ENCODE results near the gene PKD2L2. TPM values are rescaled to one million over a fixed set of nuclear protein-coding genes. Genes with fewer than 3 reads are reported as not detected.
"Not testable (repeated sequence)": the region's sequence is repeated elsewhere in the genome, so short reads cannot be mapped to it uniquely, and the experiment has no call there.

Gene PKD2L2
- total RNA-seq: not detected

- ChIA-PET POLR2A (interaction anchor here (0.7 kb wide), 1 partner anchor 23 kb away, joined by 3 read pairs; no protein-coding TSS in a partner anchor), CTCF (interaction anchor here (0.6 to 1.7 kb wide), 7 partner anchors 9 to 360 kb away, joined by 3 to 5 read pairs (median 4); no protein-coding TSS in a partner anchor)
- DNase-seq: peak; percentile 82
- H3K4me1 Mint-ChIP-seq: peaks cover 24% of the 10 kb centered on the region
- peak within 1 kb of the TSS; percentile 81 for H3K4me3 Mint-ChIP-seq
- peaks cover 3% of the 10 kb centered on the region for H3K36me3 Mint-ChIP-seq (ENCODE audit: low read depth)
- peaks cover 5% of the 10 kb centered on the region for H3K27me3 Mint-ChIP-seq
- H3K27ac Mint-ChIP-seq: peak within 1 kb of the TSS; percentile 95
- H3K9me3 Mint-ChIP-seq: no peaks in the 10 kb centered on the region
Measured at GRCh38 chr5:137888863-137889759, at the start of gene PKD2L2. Gene PKD2L2 (plus strand): TSS chr5:137889457. CDS start chr5:137889492, 35 bp downstream.

GRCh38 chr5:137842296-137842695 is 47.0 kb upstream of the PKD2L2 start:
- POLR2A ChIA-PET: no interaction called here
- no peak overlapping the region for H3K4me3 Mint-ChIP-seq
- H3K36me3 Mint-ChIP-seq (ENCODE audit: low read depth): no peaks in the 10 kb centered on the region

GRCh38 chr5:137843676-137844299 is 45.5 kb upstream of the PKD2L2 start:
- no peak for DNase-seq
- no peaks in the 10 kb centered on the region for H3K36me3 Mint-ChIP-seq (ENCODE audit: low read depth)
- CTCF ChIA-PET: no interaction called here

More at GRCh38 chr5:137842296-137842695, 47.0 kb upstream of the PKD2L2 start:
- H3K27me3 Mint-ChIP-seq: no peaks in the 10 kb centered on the region
- CTCF ChIA-PET: interaction anchor here (0.6 to 1.2 kb wide), 3 partner anchors 14 to 135 kb away, joined by 3 to 5 read pairs (median 3); no protein-coding TSS in a partner anchor
- no peak overlapping the region for H3K27ac Mint-ChIP-seq
- no peaks in the 10 kb centered on the region for H3K9me3 Mint-ChIP-seq
- DNase-seq: no peak
- peaks cover 4% of the 10 kb centered on the region for H3K4me1 Mint-ChIP-seq

GRCh38 chr5:137845472-137845871 is 43.8 kb upstream of the PKD2L2 start:
- Mint-ChIP-seq H3K27ac (no peak overlapping the region), H3K4me3 (no peak overlapping the region), H3K9me3 (no peaks in the 10 kb centered on the region), H3K4me1 (peaks cover 4% of the 10 kb centered on the region), H3K27me3 (no peaks in the 10 kb centered on the region), H3K36me3 (ENCODE audit: low read depth) (no peaks in the 10 kb centered on the region)
- ChIA-PET POLR2A (interaction anchor here (0.6 kb wide), 1 partner anchor 63 kb away, joined by 3 read pairs; no protein-coding TSS in a partner anchor), CTCF (no interaction called here)
- DNase-seq: no peak

More at GRCh38 chr5:137843676-137844299, 45.5 kb upstream of the PKD2L2 start:
- Mint-ChIP-seq H3K9me3 (no peaks in the 10 kb centered on the region), H3K27ac (no peak overlapping the region), H3K4me3 (no peak overlapping the region), H3K4me1 (peaks cover 4% of the 10 kb centered on the region), H3K27me3 (no peaks in the 10 kb centered on the region)
- POLR2A ChIA-PET: no interaction called here

- no peak overlapping the region for H3K27ac Mint-ChIP-seq
- H3K4me1 Mint-ChIP-seq: peaks cover 4% of the 10 kb centered on the region
- H3K36me3 Mint-ChIP-seq (ENCODE audit: low read depth): no peaks in the 10 kb centered on the region
- no peak for DNase-seq
- POLR2A ChIA-PET: no interaction called here
- no peaks in the 10 kb centered on the region for H3K27me3 Mint-ChIP-seq
- CTCF ChIA-PET: no interaction called here
- no peak overlapping the region for H3K4me3 Mint-ChIP-seq
- H3K9me3 Mint-ChIP-seq: no peaks in the 10 kb centered on the region
Measured at GRCh38 chr5:137847687-137848086, 41.6 kb upstream of the PKD2L2 start.

- CTCF ChIA-PET; H3K36me3 Mint-ChIP-seq (ENCODE audit: low read depth); H3K4me3 Mint-ChIP-seq; H3K27ac Mint-ChIP-seq; H3K9me3 Mint-ChIP-seq; H3K27me3 Mint-ChIP-seq; DNase-seq; POLR2A ChIA-PET: not testable (repeated sequence)
- peaks cover 11% of the 10 kb centered on the region for H3K4me1 Mint-ChIP-seq
Measured at GRCh38 chr5:137853165-137853564, 36.1 kb upstream of the PKD2L2 start.

- H3K4me3 Mint-ChIP-seq: no peak overlapping the region
- H3K36me3 Mint-ChIP-seq (ENCODE audit: low read depth): peaks cover 3% of the 10 kb centered on the region
- H3K9me3 Mint-ChIP-seq: no peaks in the 10 kb centered on the region
- ChIA-PET CTCF (interaction anchor here (0.6 kb wide), 1 partner anchor 44 kb away, joined by 3 read pairs; no protein-coding TSS in a partner anchor), POLR2A (no interaction called here)
- H3K27me3 Mint-ChIP-seq: no peaks in the 10 kb centered on the region
- peaks cover 14% of the 10 kb centered on the region for H3K4me1 Mint-ChIP-seq
- DNase-seq: no peak
- H3K27ac Mint-ChIP-seq: no peak overlapping the region
Measured at GRCh38 chr5:137856201-137856600, 33.1 kb upstream of the PKD2L2 start.

- Mint-ChIP-seq H3K27ac (no peak overlapping the region), H3K27me3 (no peaks in the 10 kb centered on the region), H3K4me1 (peaks cover 20% of the 10 kb centered on the region), H3K36me3 (ENCODE audit: low read depth) (peaks cover 3% of the 10 kb centered on the region), H3K9me3 (no peaks in the 10 kb centered on the region), H3K4me3 (no peak overlapping the region)
- ChIA-PET POLR2A (no interaction called here), CTCF (interaction anchor here (0.6 kb wide), 2 partner anchors 45 to 111 kb away, joined by 3 read pairs; no protein-coding TSS in a partner anchor)
- DNase-seq: no peak
Measured at GRCh38 chr5:137856916-137857862, 32.1 kb upstream of the PKD2L2 start.

- POLR2A ChIA-PET: no interaction called here
- Mint-ChIP-seq H3K27ac (peak overlapping the region; percentile 83), H3K4me3 (peak overlapping the region; percentile 68), H3K27me3 (no peaks in the 10 kb centered on the region), H3K36me3 (ENCODE audit: low read depth) (peaks cover 1% of the 10 kb centered on the region), H3K4me1 (peaks cover 20% of the 10 kb centered on the region), H3K9me3 (no peaks in the 10 kb centered on the region)
- no peak for DNase-seq
- CTCF ChIA-PET: interaction anchor here (0.6 kb wide), 1 partner anchor 112 kb away, joined by 3 read pairs; no protein-coding TSS in a partner anchor
Measured at GRCh38 chr5:137858223-137858916, 30.9 kb upstream of the PKD2L2 start.

- Mint-ChIP-seq H3K4me1 (peaks cover 20% of the 10 kb centered on the region), H3K27ac (no peak overlapping the region), H3K9me3 (no peaks in the 10 kb centered on the region), H3K4me3 (no peak overlapping the region), H3K27me3 (no peaks in the 10 kb centered on the region), H3K36me3 (ENCODE audit: low read depth) (no peaks in the 10 kb centered on the region)
- ChIA-PET CTCF (no interaction called here), POLR2A (no interaction called here)
- no peak for DNase-seq
Measured at GRCh38 chr5:137858954-137859353, 30.3 kb upstream of the PKD2L2 start.

- peaks cover 3% of the 10 kb centered on the region for H3K27me3 Mint-ChIP-seq
- ChIA-PET POLR2A (no interaction called here), CTCF (no interaction called here)
- H3K36me3 Mint-ChIP-seq (ENCODE audit: low read depth): no peaks in the 10 kb centered on the region
- H3K9me3 Mint-ChIP-seq: no peaks in the 10 kb centered on the region
- DNase-seq: no peak
- no peak overlapping the region for H3K27ac Mint-ChIP-seq
- no peak overlapping the region for H3K4me3 Mint-ChIP-seq
- H3K4me1 Mint-ChIP-seq: peaks cover 19% of the 10 kb centered on the region
Measured at GRCh38 chr5:137862251-137862650, 27.0 kb upstream of the PKD2L2 start.

- H3K27me3 Mint-ChIP-seq: not testable (repeated sequence)
Measured at GRCh38 chr5:137863653-137864052, 25.6 kb upstream of the PKD2L2 start.

More at GRCh38 chr5:137863653-137864052, 25.6 kb upstream of the PKD2L2 start:
- DNase-seq; POLR2A ChIA-PET; H3K9me3 Mint-ChIP-seq; H3K27ac Mint-ChIP-seq; H3K4me1 Mint-ChIP-seq; H3K36me3 Mint-ChIP-seq (ENCODE audit: low read depth); H3K4me3 Mint-ChIP-seq; CTCF ChIA-PET: not testable (repeated sequence)
